T-helper 1 cell treated with Interleukin-12 subunit alpha and Interleukin-12 subunit beta and Interleukin-4 antibody, amounts not matched to agents 30 μg/mL and 1 μg/mL, for 36 hours (primary cell): ENCODE results near the gene SLC7A11.
"Not testable (repeated sequence)": the region's sequence is repeated elsewhere in the genome, so short reads cannot be mapped to it uniquely, and the experiment has no call there.

ENCODE experiments used
- H3K27ac Mint-ChIP-seq: one replicate; pipeline ENCODE4 v1.8.0; 2021; ENCODE audit warnings: mild to moderate bottlenecking, mixed read lengths
- H3K27me3 Mint-ChIP-seq: one replicate; pipeline ENCODE4 v1.8.0; 2021; ENCODE audit warnings: low read depth, mixed read lengths
- H3K36me3 Mint-ChIP-seq: one replicate; pipeline ENCODE4 v1.8.0; 2021; ENCODE audit warnings: low read depth, mixed read lengths
- H3K4me1 Mint-ChIP-seq: one replicate; pipeline ENCODE4 v1.8.0; 2021; ENCODE audit warnings: low read depth, mixed read lengths
- H3K4me3 Mint-ChIP-seq: one replicate; pipeline ENCODE4 v1.8.0; 2021; ENCODE audit warnings: mild to moderate bottlenecking, moderate library complexity, mixed read lengths
- H3K9me3 Mint-ChIP-seq: one replicate; pipeline ENCODE4 v1.8.0; 2021; ENCODE audit warnings: mixed read lengths

Gene SLC7A11

GRCh38 chr4:138235419-138235952, 6.7 kb downstream of the SLC7A11 start:
- H3K9me3 Mint-ChIP-seq: peaks cover 3% of the 10 kb centered on the region
- no peak overlapping the region for H3K4me3 Mint-ChIP-seq
- peak overlapping the region; percentile 45 for H3K27ac Mint-ChIP-seq
- H3K4me1 Mint-ChIP-seq: peaks cover 25% of the 10 kb centered on the region
- H3K36me3 Mint-ChIP-seq: peaks cover 19% of the 10 kb centered on the region
- no peaks in the 10 kb centered on the region for H3K27me3 Mint-ChIP-seq

- H3K36me3 Mint-ChIP-seq: peaks cover 20% of the 10 kb centered on the region
- no peaks in the 10 kb centered on the region for H3K27me3 Mint-ChIP-seq
- H3K4me3 Mint-ChIP-seq: no peak overlapping the region
- H3K9me3 Mint-ChIP-seq: peaks cover 3% of the 10 kb centered on the region
- no peak overlapping the region for H3K27ac Mint-ChIP-seq
- peaks cover 24% of the 10 kb centered on the region for H3K4me1 Mint-ChIP-seq
These were observed 7.9 kb downstream of the SLC7A11 start for GRCh38 chr4:138234248-138234647.

- Mint-ChIP-seq H3K9me3 (peaks cover 3% of the 10 kb centered on the region), H3K27ac (no peak overlapping the region), H3K4me1 (peaks cover 22% of the 10 kb centered on the region), H3K36me3 (peaks cover 22% of the 10 kb centered on the region), H3K4me3 (no peak overlapping the region), H3K27me3 (no peaks in the 10 kb centered on the region)
These were observed 8.7 kb downstream of the SLC7A11 start for GRCh38 chr4:138233313-138234034.

GRCh38 chr4:138232364-138232763, 9.8 kb downstream of the SLC7A11 start:
- H3K9me3 Mint-ChIP-seq: peaks cover 3% of the 10 kb centered on the region
- peaks cover 22% of the 10 kb centered on the region for H3K4me1 Mint-ChIP-seq
- no peaks in the 10 kb centered on the region for H3K27me3 Mint-ChIP-seq
- no peak overlapping the region for H3K4me3 Mint-ChIP-seq
- no peak overlapping the region for H3K27ac Mint-ChIP-seq
- peaks cover 23% of the 10 kb centered on the region for H3K36me3 Mint-ChIP-seq

GRCh38 chr4:138230048-138230447, 12.1 kb downstream of the SLC7A11 start:
- H3K4me1 Mint-ChIP-seq: peaks cover 13% of the 10 kb centered on the region
- no peak overlapping the region for H3K4me3 Mint-ChIP-seq
- H3K27me3 Mint-ChIP-seq: no peaks in the 10 kb centered on the region
- H3K36me3 Mint-ChIP-seq: peaks cover 18% of the 10 kb centered on the region
- no peak overlapping the region for H3K27ac Mint-ChIP-seq
- H3K9me3 Mint-ChIP-seq: no peaks in the 10 kb centered on the region

- H3K27me3 Mint-ChIP-seq: no peaks in the 10 kb centered on the region
- H3K27ac Mint-ChIP-seq: no peak overlapping the region
- H3K36me3 Mint-ChIP-seq: peaks cover 20% of the 10 kb centered on the region
- no peak overlapping the region for H3K4me3 Mint-ChIP-seq
- peaks cover 12% of the 10 kb centered on the region for H3K4me1 Mint-ChIP-seq
- H3K9me3 Mint-ChIP-seq: no peaks in the 10 kb centered on the region
These were observed 13.0 kb downstream of the SLC7A11 start for GRCh38 chr4:138229160-138229559.

GRCh38 chr4:138226351-138226750, 15.8 kb downstream of the SLC7A11 start:
- no peaks in the 10 kb centered on the region for H3K27me3 Mint-ChIP-seq
- no peak overlapping the region for H3K4me3 Mint-ChIP-seq
- H3K9me3 Mint-ChIP-seq: no peaks in the 10 kb centered on the region
- H3K36me3 Mint-ChIP-seq: peaks cover 15% of the 10 kb centered on the region
- H3K27ac Mint-ChIP-seq: no peak overlapping the region
- peaks cover 12% of the 10 kb centered on the region for H3K4me1 Mint-ChIP-seq

- Mint-ChIP-seq H3K27ac (no peak overlapping the region), H3K36me3 (peaks cover 11% of the 10 kb centered on the region), H3K4me1 (peaks cover 12% of the 10 kb centered on the region), H3K4me3 (no peak overlapping the region), H3K9me3 (no peaks in the 10 kb centered on the region), H3K27me3 (no peaks in the 10 kb centered on the region)
These were observed 16.7 kb downstream of the SLC7A11 start for GRCh38 chr4:138225477-138225876.

- Mint-ChIP-seq H3K27me3 (no peaks in the 10 kb centered on the region), H3K4me1 (peaks cover 10% of the 10 kb centered on the region), H3K4me3 (no peak overlapping the region), H3K9me3 (no peaks in the 10 kb centered on the region), H3K27ac (no peak overlapping the region), H3K36me3 (peaks cover 9% of the 10 kb centered on the region)
These were observed 17.5 kb downstream of the SLC7A11 start for GRCh38 chr4:138224614-138225013.

- Mint-ChIP-seq H3K4me3 (no peak overlapping the region), H3K4me1 (peaks cover 6% of the 10 kb centered on the region), H3K9me3 (no peaks in the 10 kb centered on the region), H3K27ac (no peak overlapping the region), H3K36me3 (peaks cover 13% of the 10 kb centered on the region), H3K27me3 (no peaks in the 10 kb centered on the region)
These were observed 18.8 kb downstream of the SLC7A11 start for GRCh38 chr4:138223231-138223910.

GRCh38 chr4:138222046-138222445, 20.1 kb downstream of the SLC7A11 start:
- H3K4me1 Mint-ChIP-seq: peaks cover 6% of the 10 kb centered on the region
- H3K4me3 Mint-ChIP-seq: no peak overlapping the region
- H3K27me3 Mint-ChIP-seq: no peaks in the 10 kb centered on the region
- H3K36me3 Mint-ChIP-seq: peaks cover 15% of the 10 kb centered on the region
- H3K9me3 Mint-ChIP-seq: no peaks in the 10 kb centered on the region
- H3K27ac Mint-ChIP-seq: no peak overlapping the region

- H3K36me3 Mint-ChIP-seq: peaks cover 20% of the 10 kb centered on the region
- no peak overlapping the region for H3K4me3 Mint-ChIP-seq
- H3K9me3 Mint-ChIP-seq: no peaks in the 10 kb centered on the region
- no peaks in the 10 kb centered on the region for H3K27me3 Mint-ChIP-seq
- peaks cover 3% of the 10 kb centered on the region for H3K4me1 Mint-ChIP-seq
- no peak overlapping the region for H3K27ac Mint-ChIP-seq
These were observed 23.2 kb downstream of the SLC7A11 start for GRCh38 chr4:138218976-138219375.

GRCh38 chr4:138217567-138217966, 24.6 kb downstream of the SLC7A11 start:
- Mint-ChIP-seq H3K36me3 (peaks cover 21% of the 10 kb centered on the region), H3K4me3 (no peak overlapping the region), H3K9me3 (no peaks in the 10 kb centered on the region), H3K27me3 (no peaks in the 10 kb centered on the region), H3K4me1 (no peaks in the 10 kb centered on the region), H3K27ac (no peak overlapping the region)

GRCh38 chr4:138216272-138216867, 25.8 kb downstream of the SLC7A11 start:
- Mint-ChIP-seq H3K4me1 (no peaks in the 10 kb centered on the region), H3K27me3 (no peaks in the 10 kb centered on the region), H3K27ac (no peak overlapping the region), H3K36me3 (peaks cover 21% of the 10 kb centered on the region), H3K9me3 (no peaks in the 10 kb centered on the region), H3K4me3 (no peak overlapping the region)

GRCh38 chr4:138210576-138210975, 31.6 kb downstream of the SLC7A11 start:
- not testable (repeated sequence) for H3K27me3 Mint-ChIP-seq

More at GRCh38 chr4:138210576-138210975, 31.6 kb downstream of the SLC7A11 start:
- not testable (repeated sequence) for H3K4me3 Mint-ChIP-seq, H3K4me1 Mint-ChIP-seq, H3K27ac Mint-ChIP-seq, H3K9me3 Mint-ChIP-seq
- H3K36me3 Mint-ChIP-seq: peaks cover 16% of the 10 kb centered on the region
